Right lung (tissue), 5 donors: ENCODE results near the gene TMEM120B. TPM values are rescaled to one million over a fixed set of nuclear protein-coding genes. Genes with fewer than 3 reads are reported as not detected.
A peak's percentile ranks its signal among the peaks of the same experiment; 100 is the strongest.
"Not testable (repeated sequence)": the region's sequence is repeated elsewhere in the genome, so short reads cannot be mapped to it uniquely, and the experiment has no call there.

ENCODE experiments used
- DNase-seq, 2 donors: peaks; one replicate each; pipeline ENCODE4 v3.0.0-alpha.2; 2013
- polyA plus RNA-seq, 5 donors: library from polyadenylated mRNA; unstranded; fragments of 120-200 nt; gene quantifications; one replicate each; pipeline versions ENCODE4 v1.2.1 to v1.2.3, GENCODE V29; 2013; ENCODE audit warnings: inconsistent platforms in 1 of 5, low replicate concordance in 1 of 5; ENCODE audit not compliant: insufficient read length in 5 of 5, insufficient read depth in 1 of 5

Gene TMEM120B
- polyA plus RNA-seq, 5 donors, result 6.8 to 13.5 (median 11.3) TPM

GRCh38 chr12:121740847-121741246, 28.3 kb downstream of the TMEM120B start:
- DNase-seq, result no peak

- no peak for DNase-seq
These were observed 29.2 kb downstream of the TMEM120B start for GRCh38 chr12:121741743-121742142.

- not testable (repeated sequence) for DNase-seq
These were observed 33.0 kb downstream of the TMEM120B start for GRCh38 chr12:121745545-121745944.

GRCh38 chr12:121748218-121748570, 35.6 kb downstream of the TMEM120B start:
- DNase-seq, result peak in 1 of 2 donors; percentile 36

- peak; percentile 16 to 46 for DNase-seq
These were observed 36.2 kb downstream of the TMEM120B start for GRCh38 chr12:121748571-121749265.

- no peak for DNase-seq
These were observed 36.7 kb downstream of the TMEM120B start for GRCh38 chr12:121749267-121749666.

GRCh38 chr12:121750507-121750955, 38.0 kb downstream of the TMEM120B start:
- DNase-seq, result no peak

- no peak for DNase-seq
These were observed 38.5 kb downstream of the TMEM120B start for GRCh38 chr12:121751034-121751433.

GRCh38 chr12:121751749-121752351, 39.3 kb downstream of the TMEM120B start:
- DNase-seq, result no peak

GRCh38 chr12:121753844-121754264, 41.3 kb downstream of the TMEM120B start:
- no peak for DNase-seq

GRCh38 chr12:121754836-121755235, 42.3 kb downstream of the TMEM120B start:
- DNase-seq, result no peak

GRCh38 chr12:121755591-121755990, 43.0 kb downstream of the TMEM120B start:
- no peak for DNase-seq

- not testable (repeated sequence) for DNase-seq
These were observed 46.0 kb downstream of the TMEM120B start for GRCh38 chr12:121758536-121758935.

GRCh38 chr12:121762269-121762668, 49.7 kb downstream of the TMEM120B start:
- DNase-seq, result no peak

GRCh38 chr12:121764808-121765207, 52.3 kb downstream of the TMEM120B start:
- DNase-seq, result no peak

- DNase-seq, result no peak
These were observed 53.0 kb downstream of the TMEM120B start for GRCh38 chr12:121765573-121765972.

GRCh38 chr12:121766290-121767039, 53.9 kb downstream of the TMEM120B start:
- DNase-seq, result no peak

- no peak for DNase-seq
These were observed 55.0 kb downstream of the TMEM120B start for GRCh38 chr12:121767525-121768016.

GRCh38 chr12:121769297-121769830, 56.8 kb downstream of the TMEM120B start:
- no peak for DNase-seq

- DNase-seq, result no peak
These were observed 57.3 kb downstream of the TMEM120B start for GRCh38 chr12:121769831-121770301.

- no peak for DNase-seq
These were observed 57.8 kb downstream of the TMEM120B start for GRCh38 chr12:121770388-121770787.
